GM23338 (cell line): ENCODE data around the gene GLE1. TPM values are rescaled to one million over a fixed set of nuclear protein-coding genes. Genes with fewer than 3 reads are reported as not detected.

ENCODE experiments used
- ATAC-seq: fragments of 200-7000 bp; cut with Tn5 transposase; 3 replicates; pipeline ENCODE4 v1.9.1; 2020
- DNase-seq: peaks from one replicate; pipeline ENCODE4 v3.0.0-alpha.2; 2015; ENCODE audit warnings: low spot score
- H2AFZ ChIP-seq: fragments of 200-600 bp; sonication (generic); 2 replicates; pipeline ENCODE4 v1.8.0; 2016; ENCODE audit warnings: antibody characterized with exemption, mild to moderate bottlenecking, moderate library complexity
- H3F3A ChIP-seq: fragments of 200-600 bp; sonication (generic); replicated peaks from 2 replicates; pipeline ENCODE4 v1.8.0; 2017; ENCODE audit warnings: antibody characterized with exemption, mixed run types, low read depth
- H3K27ac ChIP-seq: fragments of 200-600 bp; sonication (generic); 2 replicates; pipeline ENCODE4 v1.6.1; 2016; ENCODE audit warnings: low read depth
- H3K27me3 ChIP-seq: fragments of 200-600 bp; sonication (generic); 2 replicates; pipeline ENCODE4 v1.8.0; 2016; ENCODE audit warnings: mild to moderate bottlenecking, mixed run types, moderate library complexity; ENCODE audit not compliant: insufficient read depth
- H3K36me3 ChIP-seq: fragments of 200-600 bp; sonication (generic); 2 replicates; pipeline ENCODE4 v1.8.0; 2016; ENCODE audit warnings: mild to moderate bottlenecking; ENCODE audit not compliant: insufficient read depth
- H3K4me1 ChIP-seq: fragments of 200-600 bp; sonication (generic); 2 replicates; pipeline ENCODE4 v1.8.0; 2016; ENCODE audit warnings: mild to moderate bottlenecking, moderate library complexity; ENCODE audit not compliant: insufficient read depth
- H3K4me2 ChIP-seq: fragments of 200-600 bp; sonication (generic); 2 replicates; pipeline ENCODE4 v1.7.1; 2017; ENCODE audit warnings: mixed run types
- H3K4me3 ChIP-seq: fragments of 200-600 bp; sonication (generic); 2 replicates; pipeline ENCODE4 v1.6.1; 2016; ENCODE audit warnings: mixed run types
- H3K79me2 ChIP-seq: fragments of 200-600 bp; sonication (generic); replicated peaks from 2 replicates; pipeline ENCODE4 v1.8.0; 2017; ENCODE audit warnings: mild to moderate bottlenecking; ENCODE audit not compliant: insufficient read depth
- H3K9me2 ChIP-seq: fragments of 200-600 bp; sonication (generic); 2 replicates; pipeline ENCODE4 v1.8.0; 2017; ENCODE audit not compliant: insufficient read depth
- H4K20me1 ChIP-seq: fragments of 200-600 bp; sonication (generic); replicated peaks from 2 replicates; pipeline ENCODE4 v1.8.0; 2017; ENCODE audit warnings: mild to moderate bottlenecking; ENCODE audit not compliant: insufficient read depth
- H3K27ac Mint-ChIP-seq: 2 replicates; pipeline ENCODE4 v1.8.0; 2020; ENCODE audit warnings: inconsistent platforms, mild to moderate bottlenecking, moderate library complexity, mixed read lengths
- H3K27me3 Mint-ChIP-seq: 3 replicates; pipeline ENCODE4 v1.8.0; 2022; ENCODE audit warnings: low read depth, mild to moderate bottlenecking, moderate library complexity, mixed read lengths, inconsistent platforms; ENCODE audit not compliant: insufficient read depth, poor library complexity
- H3K36me3 Mint-ChIP-seq: 3 replicates; pipeline ENCODE4 v1.8.0; 2021; ENCODE audit warnings: low read depth, mild to moderate bottlenecking, inconsistent platforms, moderate library complexity, mixed read lengths
- H3K4me1 Mint-ChIP-seq: 3 replicates; pipeline ENCODE4 v1.8.0; 2020; ENCODE audit warnings: mild to moderate bottlenecking, inconsistent platforms, mixed read lengths
- H3K4me3 Mint-ChIP-seq: 3 replicates; pipeline ENCODE4 v1.8.0; 2021; ENCODE audit warnings: moderate library complexity, mild to moderate bottlenecking, inconsistent platforms, mixed read lengths
- H3K9me3 Mint-ChIP-seq: 3 replicates; pipeline ENCODE4 v1.8.0; 2020; ENCODE audit warnings: moderate library complexity, mild to moderate bottlenecking, inconsistent platforms, mixed read lengths
- CREB1 ChIP-seq: fragments of 250-450 bp; sonication (Bioruptor Pico); IDR thresholded peaks from 2 replicates; pipeline ENCODE4 v1.5.0; 2020; ENCODE audit warnings: low read depth, mild to moderate bottlenecking, moderate library complexity
- ETS1 ChIP-seq: IDR thresholded peaks from 2 replicates; pipeline ENCODE4 v1.6.1; 2016; ENCODE audit warnings: antibody characterized with exemption
- EZH2 ChIP-seq: fragments of 200-600 bp; sonication (generic); IDR thresholded peaks from one replicate; pipeline ENCODE4 v1.8.0; 2017; ENCODE audit warnings: antibody characterized with exemption, mild to moderate bottlenecking, low read depth; ENCODE audit not compliant: unreplicated experiment
- EZH2phosphoT487 ChIP-seq: fragments of 200-600 bp; sonication (generic); IDR thresholded peaks from one replicate; pipeline ENCODE4 v1.8.1; 2018; ENCODE audit warnings: antibody characterized with exemption; ENCODE audit not compliant: unreplicated experiment
- JUNB ChIP-seq: IDR thresholded peaks from one replicate; pipeline ENCODE4 v1.6.1; 2016; ENCODE audit warnings: antibody characterized with exemption; ENCODE audit not compliant: unreplicated experiment
- NANOG ChIP-seq: IDR thresholded peaks from 2 replicates; pipeline ENCODE4 v1.6.1; 2016; ENCODE audit warnings: antibody characterized with exemption, borderline replicate concordance
- POLR2AphosphoS5 ChIP-seq: IDR thresholded peaks from 2 replicates; pipeline ENCODE4 v1.6.1; 2016; ENCODE audit warnings: antibody characterized with exemption, low read depth
- STAT1 ChIP-seq: IDR thresholded peaks from one replicate; pipeline ENCODE4 v1.6.1; 2016; ENCODE audit warnings: antibody characterized with exemption; ENCODE audit not compliant: unreplicated experiment
- ZNF114 ChIP-seq: fragments of 250-450 bp; sonication (Bioruptor Pico); IDR thresholded peaks from 2 replicates; pipeline ENCODE4 v1.5.0; 2020; ENCODE audit warnings: mild to moderate bottlenecking, moderate library complexity
- ZNF331 ChIP-seq: fragments of 250-450 bp; sonication (Bioruptor Pico); IDR thresholded peaks from 2 replicates; pipeline ENCODE4 v1.5.0; 2020; ENCODE audit warnings: low read depth, mild to moderate bottlenecking, moderate library complexity
- ZNF462 ChIP-seq: fragments of 250-450 bp; sonication (Bioruptor Pico); IDR thresholded peaks from 2 replicates; pipeline ENCODE4 v1.5.0; 2020; ENCODE audit warnings: mild to moderate bottlenecking, moderate library complexity
- polyA plus RNA-seq: library from polyadenylated mRNA; unstranded; fragments of >200 nt; fragmentation: Nextera tagmentation; extraction: Ambion mirVana; gene quantifications from 2 replicates; pipeline ENCODE4 v1.2.1, GENCODE V29; 2016
- total RNA-seq: library from RNA; depleted of rRNA; stranded (reverse); fragments of >200 nt; shearing (Covaris generic); gene quantifications from 2 replicates; pipeline ENCODE4 v1.2.3, GENCODE V29; 2014
- TF ChIP-seq, protein P1 (sequence below), 2 experiments: fragments of 200-600 bp in 1 of 2; sonication (generic) in 1 of 2; conservative IDR thresholded peaks; 2 replicates each; pipeline versions ENCODE4 v1.5.1 to v1.6.1; 2016 to 2017; ENCODE audit warnings: antibody characterized with exemption in 2 of 2, low read depth in 2 of 2, mild to moderate bottlenecking in 2 of 2, moderate library complexity in 1 of 2

GLE1 gene
- total and polyA plus RNA-seq, 2 experiments from 2014 or later = 7.4 to 22.1 TPM

DNA sequence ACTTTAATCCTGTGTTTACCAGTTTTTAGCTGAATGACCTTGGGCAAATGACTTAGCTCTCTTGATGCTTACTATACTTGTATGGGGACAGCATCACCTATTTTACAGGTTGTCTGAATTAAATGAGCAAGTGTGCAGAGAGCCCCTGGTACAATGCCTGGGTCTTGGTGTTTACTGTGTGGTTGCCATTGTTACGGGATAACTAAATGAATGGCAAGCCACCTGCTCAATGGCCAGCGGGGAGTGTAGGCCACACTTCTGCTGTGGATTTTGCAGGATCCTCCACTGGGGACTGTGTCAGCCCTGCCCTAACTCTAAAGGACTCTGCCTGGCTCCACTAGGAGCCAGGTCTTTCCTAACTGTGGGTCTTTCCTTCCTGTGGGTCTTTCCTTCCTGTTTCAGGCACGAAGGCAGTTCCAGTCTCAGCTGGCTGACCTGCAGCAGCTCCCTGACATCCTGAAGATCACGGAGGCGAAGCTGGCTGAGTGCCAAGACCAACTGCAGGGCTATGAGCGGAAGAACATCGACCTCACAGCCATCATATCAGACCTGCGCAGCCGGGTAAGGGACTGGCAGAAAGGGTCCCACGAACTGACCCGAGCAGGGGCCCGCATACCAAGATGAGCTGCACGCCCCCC is 10.3 kb upstream of the GLE1 start:
- Histone ChIP-seq H3K27me3 (no peaks in the 10 kb centered on the region), H3K4me1 (no peaks in the 10 kb centered on the region), H3K36me3 (peaks cover 6% of the 10 kb centered on the region; the same call in 1 of the 2 replicates), H4K20me1 (no peaks in the 10 kb centered on the region; the same call in none of the 2 replicates), H3K27ac (no peak overlapping the region), H3K4me3 (no peak overlapping the region), H3K9me2 (no peaks in the 10 kb centered on the region), H3K4me2 (no peak overlapping the region), H3F3A (0 out of 2 replicates have a peak, but pooled peaks cover 2% of the 10 kb centered on the region), H2AFZ (no peak overlapping the region), H3K79me2 (no peaks in the 10 kb centered on the region)
- H3K27me3 Mint-ChIP-seq = peaks cover 4% of the 10 kb centered on the region
- H3K27ac Mint-ChIP-seq = no peak overlapping the region
- no peak for ATAC-seq
- H3K36me3 Mint-ChIP-seq = peaks cover 10% of the 10 kb centered on the region
- TF ChIP-seq, protein P1, sequence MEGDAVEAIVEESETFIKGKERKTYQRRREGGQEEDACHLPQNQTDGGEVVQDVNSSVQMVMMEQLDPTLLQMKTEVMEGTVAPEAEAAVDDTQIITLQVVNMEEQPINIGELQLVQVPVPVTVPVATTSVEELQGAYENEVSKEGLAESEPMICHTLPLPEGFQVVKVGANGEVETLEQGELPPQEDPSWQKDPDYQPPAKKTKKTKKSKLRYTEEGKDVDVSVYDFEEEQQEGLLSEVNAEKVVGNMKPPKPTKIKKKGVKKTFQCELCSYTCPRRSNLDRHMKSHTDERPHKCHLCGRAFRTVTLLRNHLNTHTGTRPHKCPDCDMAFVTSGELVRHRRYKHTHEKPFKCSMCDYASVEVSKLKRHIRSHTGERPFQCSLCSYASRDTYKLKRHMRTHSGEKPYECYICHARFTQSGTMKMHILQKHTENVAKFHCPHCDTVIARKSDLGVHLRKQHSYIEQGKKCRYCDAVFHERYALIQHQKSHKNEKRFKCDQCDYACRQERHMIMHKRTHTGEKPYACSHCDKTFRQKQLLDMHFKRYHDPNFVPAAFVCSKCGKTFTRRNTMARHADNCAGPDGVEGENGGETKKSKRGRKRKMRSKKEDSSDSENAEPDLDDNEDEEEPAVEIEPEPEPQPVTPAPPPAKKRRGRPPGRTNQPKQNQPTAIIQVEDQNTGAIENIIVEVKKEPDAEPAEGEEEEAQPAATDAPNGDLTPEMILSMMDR (conservative IDR thresholded peaks at IDR 0.05; ENCODE audit: low read depth in 2 of 2) = no peak
- TF ChIP-seq NANOG (no peak), EZH2phosphoT487 (no peak), STAT1 (no peak), JUNB (no peak), ZNF331 (CRISPR knock-in tag) (no peak), CREB1 (CRISPR knock-in tag) (no peak), EZH2 (no peak), ETS1 (no peak), POLR2AphosphoS5 (no peak), ZNF114 (CRISPR knock-in tag) (no peak), ZNF462 (CRISPR knock-in tag) (no peak)
- no peaks in the 10 kb centered on the region; the same call in 2 of the 3 replicates for H3K4me1 Mint-ChIP-seq
- no peaks in the 10 kb centered on the region for H3K9me3 Mint-ChIP-seq
- H3K4me3 Mint-ChIP-seq = no peak overlapping the region
- DNase-seq = no peak
